Measurements from ENCODE around the gene RBBP4.
A peak's percentile ranks its signal among the peaks of the same experiment; 100 is the strongest.
"Not testable (repeated sequence)": the region's sequence is repeated elsewhere in the genome, so short reads cannot be mapped to it uniquely, and the experiment has no call there.

RBBP4 gene

DNA sequence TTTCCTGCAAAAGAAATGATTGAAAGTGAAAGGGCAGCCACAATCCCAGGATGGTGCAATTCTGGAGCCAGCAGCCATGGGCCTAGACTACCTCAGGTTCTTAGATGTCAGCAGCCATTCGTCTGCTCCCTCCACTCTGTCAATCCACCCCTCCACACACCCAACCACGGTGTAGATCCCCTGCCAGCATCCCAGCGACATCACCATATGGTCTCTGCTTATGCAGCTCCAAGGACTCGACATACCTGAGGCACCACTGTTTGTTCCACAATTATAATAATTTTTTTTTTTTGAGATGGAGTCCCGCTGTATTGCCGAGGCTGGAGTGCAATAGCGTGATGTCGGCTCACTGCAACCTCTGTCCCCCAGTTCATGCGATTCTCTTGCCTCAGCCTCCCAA lies 45.0 kb downstream of the RBBP4 start:
- Mint-ChIP-seq H3K36me3 (ENCODE audit: low read depth) (no peaks in the 10 kb centered on the region), H3K9me3 (no peaks in the 10 kb centered on the region)

DNA sequence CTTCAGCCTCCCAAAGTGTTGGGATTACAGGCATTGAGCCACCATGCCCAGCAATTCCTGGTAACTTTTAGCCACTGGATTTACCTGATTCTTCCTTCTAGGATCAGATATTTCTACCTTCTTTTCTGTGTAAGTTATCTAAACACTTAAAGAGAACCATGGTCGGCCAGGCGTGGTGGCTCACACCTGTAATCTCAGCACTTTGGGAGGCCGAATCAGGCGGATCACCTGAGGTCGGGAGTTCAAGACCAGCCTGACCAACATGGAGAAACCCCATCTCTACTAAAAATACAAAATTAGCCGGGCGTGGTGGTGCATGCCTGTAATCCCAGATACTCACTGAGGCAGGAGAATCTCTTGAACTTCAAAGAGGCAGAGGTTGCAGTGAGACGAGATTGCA lies 46.0 kb downstream of the RBBP4 start:
- not testable (repeated sequence) for H3K4me3 Mint-ChIP-seq; H3K27ac Mint-ChIP-seq; H3K4me1 Mint-ChIP-seq (ENCODE audit: low read depth); H3K9me3 Mint-ChIP-seq; H3K36me3 Mint-ChIP-seq (ENCODE audit: low read depth)
- H3K27me3 Mint-ChIP-seq (ENCODE audit: low read depth) = peaks cover 25% of the 10 kb centered on the region

More for the DNA sequence above, 45.0 kb downstream of the RBBP4 start:
- Mint-ChIP-seq H3K4me3 (no peak overlapping the region), H3K4me1 (ENCODE audit: low read depth) (peaks cover 3% of the 10 kb centered on the region), H3K27ac (no peak overlapping the region), H3K27me3 (ENCODE audit: low read depth) (peaks cover 15% of the 10 kb centered on the region)

DNA sequence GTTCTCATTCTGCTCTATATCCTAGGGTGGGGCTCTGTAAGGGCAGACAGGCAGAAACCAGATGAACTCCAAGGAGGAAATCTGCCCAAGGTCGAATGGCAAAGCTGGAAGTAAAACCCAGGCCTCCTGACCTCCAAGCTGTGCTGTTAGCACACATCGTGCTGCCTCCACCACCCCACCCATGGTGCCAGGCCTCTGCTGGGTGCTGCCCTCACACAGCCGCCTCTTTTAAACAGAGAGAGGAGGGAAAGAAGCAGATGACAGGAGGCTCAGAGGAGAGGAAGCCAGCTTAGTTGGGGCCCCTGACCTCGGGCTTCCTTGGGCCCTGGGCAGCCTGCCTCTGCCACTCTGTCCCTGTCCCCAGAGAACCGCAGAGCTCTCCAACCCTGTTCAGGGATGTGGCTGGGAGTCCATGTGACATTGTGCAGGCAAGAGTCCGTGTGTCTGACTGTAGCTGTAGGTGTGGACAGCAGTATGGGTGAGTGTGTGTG lies 50.5 kb downstream of the RBBP4 start:
- H3K36me3 Mint-ChIP-seq (ENCODE audit: low read depth) = no peaks in the 10 kb centered on the region
- peaks cover 12% of the 10 kb centered on the region for H3K4me1 Mint-ChIP-seq (ENCODE audit: low read depth)
- H3K9me3 Mint-ChIP-seq = no peaks in the 10 kb centered on the region
- no peak overlapping the region for H3K27ac Mint-ChIP-seq
- H3K27me3 Mint-ChIP-seq (ENCODE audit: low read depth) = peaks cover 56% of the 10 kb centered on the region
- peak overlapping the region; percentile 25 for H3K4me3 Mint-ChIP-seq

DNA sequence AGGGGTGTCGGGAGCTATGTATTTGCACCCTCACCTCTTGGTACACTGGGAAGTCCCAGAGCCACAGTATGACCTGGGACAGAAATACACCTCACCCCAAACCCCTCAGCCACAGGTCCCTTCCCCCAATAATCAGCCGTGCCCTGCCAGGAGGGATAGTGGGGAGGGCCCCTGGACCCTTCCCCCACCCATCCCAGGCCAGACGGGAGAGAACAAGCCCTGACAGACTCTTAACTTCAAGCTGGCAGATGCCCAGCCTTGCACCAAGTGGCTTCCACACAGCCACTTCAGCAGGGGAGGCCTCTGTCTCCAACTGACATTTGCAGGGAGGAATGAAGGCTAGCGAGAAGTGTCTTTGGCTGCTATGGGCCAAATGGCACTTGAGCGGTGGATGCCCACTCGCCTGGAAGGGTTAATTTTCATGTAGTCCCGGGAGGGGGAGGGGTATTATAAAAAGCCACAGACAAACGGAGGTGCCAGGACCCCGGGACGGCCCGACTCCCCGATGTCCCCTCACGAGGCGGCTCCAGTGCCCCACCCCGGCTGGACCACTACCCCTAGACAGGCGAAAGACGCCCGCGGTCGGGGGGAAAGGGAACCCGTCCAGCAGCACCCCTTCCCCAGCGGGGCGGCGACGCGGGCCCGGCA lies 51.1 kb downstream of the RBBP4 start:
- peak overlapping the region; percentile 25 for H3K4me3 Mint-ChIP-seq
- no peaks in the 10 kb centered on the region for H3K36me3 Mint-ChIP-seq (ENCODE audit: low read depth)
- H3K4me1 Mint-ChIP-seq (ENCODE audit: low read depth) = peaks cover 12% of the 10 kb centered on the region
- H3K9me3 Mint-ChIP-seq = no peaks in the 10 kb centered on the region
- peaks cover 60% of the 10 kb centered on the region for H3K27me3 Mint-ChIP-seq (ENCODE audit: low read depth)
- H3K27ac Mint-ChIP-seq = no peak overlapping the region

DNA sequence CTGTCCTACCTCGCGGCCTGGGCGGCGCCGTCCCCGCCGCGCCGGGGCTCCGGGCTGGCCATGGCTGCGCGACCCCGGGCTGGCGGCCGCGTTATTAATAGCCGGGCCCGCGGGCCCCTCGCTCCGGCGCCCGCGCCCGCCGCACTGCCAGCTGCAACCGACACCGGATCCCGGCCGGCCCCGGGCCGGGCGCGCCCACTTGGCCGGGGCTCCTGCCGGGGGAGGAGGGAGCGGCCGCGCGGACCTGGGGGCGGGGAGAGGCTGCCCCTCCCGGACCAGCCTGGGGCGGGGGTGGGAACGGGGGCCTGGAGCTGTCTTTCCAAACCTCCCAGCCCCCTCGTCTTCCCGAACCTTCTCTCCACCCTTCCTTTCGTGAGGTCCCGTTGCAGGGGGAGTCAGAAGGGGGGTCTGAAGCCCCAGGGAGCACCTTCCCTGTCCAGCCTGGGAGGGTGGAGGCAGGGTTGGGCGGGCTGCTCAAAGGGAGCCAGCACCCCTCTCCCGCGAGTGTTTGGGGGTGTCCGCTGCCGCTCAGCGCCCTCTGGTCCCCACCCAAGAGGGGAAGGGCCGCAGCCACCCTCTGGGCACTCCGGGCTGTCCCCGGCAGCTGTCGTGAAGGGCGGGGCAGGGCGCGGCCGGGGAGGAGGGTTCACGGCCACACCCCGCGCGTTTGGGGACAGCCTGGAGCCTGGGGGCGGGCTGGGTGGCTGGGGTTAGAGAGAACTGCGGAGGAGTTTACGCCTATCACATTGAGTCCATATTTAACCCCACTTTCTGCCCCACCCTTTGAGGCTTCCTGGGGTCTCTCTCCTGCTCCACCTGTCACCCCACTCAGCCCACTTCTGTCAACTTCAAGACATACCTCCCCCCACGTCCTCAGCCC lies 51.8 kb downstream of the RBBP4 start, which contains the start of gene SYNC:
Gene SYNC, minus strand, starts transcription at position 172 of the 880 bp plus-strand sequence. Its CDS starts 110 bp downstream, at position 62.
- Mint-ChIP-seq H3K27ac (no peak within 1 kb of the TSS), H3K27me3 (ENCODE audit: low read depth) (peaks cover 60% of the 10 kb centered on the region), H3K9me3 (no peaks in the 10 kb centered on the region)

DNA sequence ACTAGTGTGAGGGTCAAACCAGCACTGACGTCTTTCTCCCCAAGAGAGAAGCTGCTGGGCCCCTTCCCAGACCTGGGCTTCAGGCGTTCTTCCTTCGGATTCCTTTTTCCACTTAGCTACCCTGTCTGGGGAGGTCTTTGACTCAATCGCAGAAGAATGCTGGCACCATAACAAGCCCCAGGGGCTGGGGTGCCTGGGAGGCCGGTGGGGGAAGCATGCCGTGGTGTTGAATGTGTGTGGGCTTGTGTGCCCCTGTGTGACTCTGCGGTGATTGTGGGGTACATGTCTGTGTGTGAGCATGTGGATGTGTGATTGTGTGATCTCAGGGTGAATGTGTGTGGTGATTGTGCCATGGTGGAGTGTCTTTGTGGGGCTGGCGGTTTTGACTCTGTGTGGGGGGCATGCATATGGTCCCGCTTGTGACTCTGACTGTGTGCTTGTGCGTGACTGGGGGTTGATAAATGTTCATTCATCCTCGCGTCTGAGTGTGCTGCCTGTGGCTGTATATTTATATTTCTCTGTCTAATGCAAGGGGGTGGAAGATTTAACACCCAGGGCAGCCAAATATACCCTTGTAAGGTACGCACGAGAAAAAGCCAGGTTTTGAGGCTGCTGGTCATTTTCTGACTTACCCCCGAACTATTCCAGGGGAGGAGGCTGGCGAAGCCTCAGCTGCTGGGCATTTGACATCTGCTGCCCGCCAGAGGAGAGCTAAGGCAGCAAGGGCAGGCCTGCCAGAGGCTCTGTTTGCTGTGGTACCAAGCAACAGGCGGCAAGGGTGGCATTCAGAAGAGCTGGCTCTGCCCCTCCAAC lies 52.7 kb downstream of the RBBP4 start:
- Mint-ChIP-seq H3K27ac (no peak overlapping the region), H3K36me3 (ENCODE audit: low read depth) (no peaks in the 10 kb centered on the region), H3K27me3 (ENCODE audit: low read depth) (peaks cover 60% of the 10 kb centered on the region), H3K9me3 (no peaks in the 10 kb centered on the region), H3K4me3 (peak overlapping the region; percentile 30), H3K4me1 (ENCODE audit: low read depth) (peaks cover 12% of the 10 kb centered on the region)

More for the DNA sequence above, 51.8 kb downstream of the RBBP4 start, which contains the start of gene SYNC:
- Mint-ChIP-seq H3K4me1 (ENCODE audit: low read depth) (peaks cover 12% of the 10 kb centered on the region), H3K36me3 (ENCODE audit: low read depth) (no peaks in the 10 kb centered on the region), H3K4me3 (peak within 1 kb of the TSS; percentile 30)

DNA sequence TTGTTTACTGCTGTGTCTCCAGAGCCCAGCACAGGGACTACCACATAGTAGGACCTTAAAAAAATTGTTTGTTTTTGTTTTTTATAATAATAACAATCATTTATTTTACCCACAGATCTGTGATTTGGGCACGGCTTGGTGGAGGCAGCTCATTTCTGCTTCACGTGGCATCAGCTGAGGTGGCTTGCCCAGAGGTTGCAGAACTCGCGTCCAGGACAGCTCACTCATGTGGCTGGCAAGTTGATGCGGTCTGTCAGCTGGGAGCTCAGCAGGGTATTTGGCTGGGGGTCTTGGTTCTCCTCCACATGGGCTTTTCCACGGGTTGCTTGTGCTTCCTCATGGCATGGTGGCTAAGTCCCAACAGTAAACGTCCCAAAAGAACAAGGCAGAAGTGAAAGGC lies 54.5 kb downstream of the RBBP4 start:
- no peaks in the 10 kb centered on the region for H3K36me3 Mint-ChIP-seq (ENCODE audit: low read depth)
- no peak overlapping the region for H3K4me3 Mint-ChIP-seq
- H3K9me3 Mint-ChIP-seq = no peaks in the 10 kb centered on the region
- H3K27ac Mint-ChIP-seq = no peak overlapping the region
- H3K27me3 Mint-ChIP-seq (ENCODE audit: low read depth) = peaks cover 48% of the 10 kb centered on the region
- H3K4me1 Mint-ChIP-seq (ENCODE audit: low read depth) = peaks cover 12% of the 10 kb centered on the region

DNA sequence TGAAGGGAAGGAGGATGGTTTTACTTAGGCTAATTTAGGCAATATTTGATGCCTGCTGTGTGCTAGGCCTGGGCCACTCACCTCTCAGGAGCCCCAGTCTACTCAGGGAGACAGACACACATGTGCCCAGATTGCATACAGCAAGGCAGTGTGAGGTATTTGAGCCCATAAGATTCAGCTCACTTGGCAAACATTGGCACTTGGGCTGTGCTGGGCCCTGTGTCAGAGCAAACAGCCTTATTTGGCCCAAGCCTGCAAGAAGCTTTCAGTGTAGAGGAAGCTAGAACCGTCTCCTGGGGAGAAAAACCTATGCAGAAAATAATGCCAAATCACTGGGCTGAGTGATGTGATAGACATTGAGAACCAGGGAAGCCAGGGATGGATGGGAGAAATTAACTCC lies 55.5 kb downstream of the RBBP4 start:
- H3K4me1 Mint-ChIP-seq (ENCODE audit: low read depth) = peaks cover 12% of the 10 kb centered on the region
- peaks cover 40% of the 10 kb centered on the region for H3K27me3 Mint-ChIP-seq (ENCODE audit: low read depth)
- no peaks in the 10 kb centered on the region for H3K36me3 Mint-ChIP-seq (ENCODE audit: low read depth)
- H3K4me3 Mint-ChIP-seq = no peak overlapping the region
- no peaks in the 10 kb centered on the region for H3K9me3 Mint-ChIP-seq
- no peak overlapping the region for H3K27ac Mint-ChIP-seq

DNA sequence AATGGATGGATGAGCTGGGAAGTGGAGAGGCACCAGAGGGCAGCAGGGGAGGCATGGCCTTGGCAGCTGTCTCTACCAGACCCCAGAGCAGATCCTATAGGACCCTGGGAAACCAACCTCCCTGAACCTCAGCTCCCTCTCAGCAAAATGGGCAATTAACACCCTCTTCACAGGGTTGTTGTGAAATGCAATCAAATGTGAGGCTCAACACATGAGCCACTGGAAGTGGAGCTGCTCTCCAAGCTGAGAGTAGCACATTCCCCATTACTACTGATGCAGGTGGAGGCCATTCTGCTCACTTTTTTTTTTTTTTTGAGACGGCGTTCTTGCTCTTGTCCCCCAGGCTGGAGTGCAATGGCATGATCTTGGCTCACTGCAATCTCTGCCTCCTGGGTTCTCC lies 58.1 kb downstream of the RBBP4 start:
- H3K36me3 Mint-ChIP-seq (ENCODE audit: low read depth) = no peaks in the 10 kb centered on the region
- no peak overlapping the region for H3K27ac Mint-ChIP-seq
- H3K9me3 Mint-ChIP-seq = no peaks in the 10 kb centered on the region
- H3K4me1 Mint-ChIP-seq (ENCODE audit: low read depth) = no peaks in the 10 kb centered on the region
- peaks cover 23% of the 10 kb centered on the region for H3K27me3 Mint-ChIP-seq (ENCODE audit: low read depth)
- no peak overlapping the region for H3K4me3 Mint-ChIP-seq

DNA sequence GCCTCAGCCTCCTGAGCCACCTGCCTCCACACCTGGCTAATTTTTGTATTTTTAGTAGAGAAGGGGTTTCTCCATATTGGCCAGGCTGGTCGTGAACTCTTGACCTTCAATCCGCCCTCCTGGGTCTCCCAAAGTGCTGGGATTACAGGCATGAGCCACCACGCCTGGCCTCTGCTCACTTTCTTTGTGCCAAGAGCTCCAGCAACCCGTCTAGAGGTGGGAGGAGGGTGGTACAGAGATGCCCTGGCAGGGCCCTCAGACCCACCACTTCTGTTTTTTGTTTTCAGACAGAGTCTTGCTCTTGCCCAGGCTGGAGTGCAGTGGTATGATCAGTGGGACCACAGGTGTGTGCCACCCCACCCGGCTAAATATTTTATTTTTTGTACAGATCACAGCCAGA lies 58.5 kb downstream of the RBBP4 start:
- Mint-ChIP-seq H3K9me3 (no peaks in the 10 kb centered on the region), H3K27me3 (ENCODE audit: low read depth) (peaks cover 19% of the 10 kb centered on the region), H3K4me3 (no peak overlapping the region), H3K4me1 (ENCODE audit: low read depth) (no peaks in the 10 kb centered on the region), H3K27ac (no peak overlapping the region), H3K36me3 (ENCODE audit: low read depth) (no peaks in the 10 kb centered on the region)

DNA sequence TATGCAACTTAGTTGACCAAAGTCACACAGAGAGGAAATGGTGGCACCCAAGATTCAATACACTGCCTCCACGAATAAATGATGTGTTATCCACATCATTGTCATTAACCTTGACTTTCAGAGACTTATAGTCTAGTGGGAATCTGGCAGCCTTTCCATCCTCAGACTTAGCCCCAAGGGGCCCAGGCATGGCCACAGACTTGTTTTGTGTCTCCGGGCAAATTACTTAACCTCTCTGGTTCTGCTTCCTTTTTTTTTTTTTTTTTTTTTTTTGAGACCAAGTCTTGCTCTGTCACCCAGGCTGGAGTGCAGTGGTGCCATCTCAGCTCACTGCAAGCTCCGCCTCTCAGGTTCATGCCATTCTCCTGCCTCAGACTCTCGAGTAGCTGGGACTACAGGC lies 60.2 kb downstream of the RBBP4 start:
- not testable (repeated sequence) for H3K4me1 Mint-ChIP-seq (ENCODE audit: low read depth); H3K36me3 Mint-ChIP-seq (ENCODE audit: low read depth); H3K9me3 Mint-ChIP-seq; H3K27ac Mint-ChIP-seq; H3K4me3 Mint-ChIP-seq; H3K27me3 Mint-ChIP-seq (ENCODE audit: low read depth)

DNA sequence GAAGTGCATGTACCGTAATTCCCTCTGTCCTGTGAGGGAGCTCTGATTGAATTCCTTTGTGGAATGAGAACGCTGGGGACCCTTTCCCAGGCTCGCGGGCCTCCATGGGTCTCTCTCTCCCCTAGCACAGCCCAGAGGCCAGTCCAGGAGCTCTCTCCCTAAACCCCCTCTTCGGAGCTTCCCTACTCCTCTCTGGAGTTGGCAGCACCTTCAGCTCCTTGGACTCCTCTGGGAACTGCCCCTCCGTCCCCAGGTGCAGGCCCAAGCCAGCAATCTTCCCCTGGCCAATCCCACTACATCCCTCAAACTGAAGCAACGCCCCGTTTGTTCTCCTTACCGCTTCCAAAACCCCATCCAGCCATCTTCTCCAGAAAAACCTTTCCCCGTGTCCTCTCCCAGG lies 62.1 kb downstream of the RBBP4 start:
- Mint-ChIP-seq H3K27me3 (ENCODE audit: low read depth) (no peaks in the 10 kb centered on the region), H3K4me3 (peak overlapping the region; percentile 10), H3K27ac (no peak overlapping the region), H3K9me3 (no peaks in the 10 kb centered on the region), H3K4me1 (ENCODE audit: low read depth) (peaks cover 7% of the 10 kb centered on the region), H3K36me3 (ENCODE audit: low read depth) (no peaks in the 10 kb centered on the region)

DNA sequence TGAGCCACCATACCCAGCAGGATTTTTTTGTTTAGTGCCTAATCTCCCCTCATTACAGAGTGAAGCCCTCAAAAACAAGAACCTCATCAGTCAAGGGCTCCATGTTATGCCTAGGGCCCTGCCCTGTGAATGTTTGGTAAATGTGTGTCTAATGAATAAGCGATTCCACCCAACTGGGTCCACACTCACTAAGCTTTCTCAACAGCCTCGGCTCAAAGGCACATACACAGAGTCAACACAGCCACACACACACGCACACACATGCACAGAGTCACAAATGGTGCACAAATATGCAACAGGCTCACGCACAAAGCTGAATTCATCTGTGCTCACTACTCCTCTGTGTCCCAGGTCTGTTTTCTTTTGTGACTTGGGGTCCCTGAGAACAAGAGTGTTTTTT lies 63.3 kb downstream of the RBBP4 start:
- no peaks in the 10 kb centered on the region for H3K9me3 Mint-ChIP-seq
- H3K4me3 Mint-ChIP-seq = no peak overlapping the region
- H3K36me3 Mint-ChIP-seq (ENCODE audit: low read depth) = no peaks in the 10 kb centered on the region
- H3K27me3 Mint-ChIP-seq (ENCODE audit: low read depth) = no peaks in the 10 kb centered on the region
- peaks cover 7% of the 10 kb centered on the region for H3K4me1 Mint-ChIP-seq (ENCODE audit: low read depth)
- no peak overlapping the region for H3K27ac Mint-ChIP-seq

DNA sequence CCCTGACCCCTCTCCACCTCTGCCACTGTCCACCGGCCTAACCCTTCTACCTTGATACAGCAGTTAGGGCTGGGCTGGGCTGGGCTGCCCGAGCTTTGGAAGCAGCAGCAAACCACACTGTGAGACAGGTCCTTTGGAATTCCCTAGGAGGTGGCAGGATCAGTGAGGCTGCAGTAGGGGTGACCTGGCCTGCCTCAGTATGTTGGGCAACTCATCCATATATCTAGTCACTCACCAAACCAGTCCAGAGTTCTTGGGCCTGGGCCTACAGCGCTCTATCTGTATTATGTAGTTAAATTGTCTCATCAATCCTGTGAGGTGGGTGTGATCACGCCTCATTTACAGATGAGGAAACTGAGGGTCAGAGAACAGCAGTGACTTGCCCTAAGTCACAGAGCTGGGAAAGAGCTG lies 64.9 kb downstream of the RBBP4 start:
- Mint-ChIP-seq H3K9me3 (no peaks in the 10 kb centered on the region), H3K36me3 (ENCODE audit: low read depth) (no peaks in the 10 kb centered on the region), H3K4me1 (ENCODE audit: low read depth) (peaks cover 7% of the 10 kb centered on the region), H3K27me3 (ENCODE audit: low read depth) (no peaks in the 10 kb centered on the region), H3K4me3 (no peak overlapping the region), H3K27ac (no peak overlapping the region)
